Naive B cell (primary cell): Measurements from ENCODE around the gene TRAPPC2L. TPM values are rescaled to one million over a fixed set of nuclear protein-coding genes. Genes with fewer than 3 reads are reported as not detected.

Experiments used
- ATAC-seq, 2 donors: fragments of 150-1000 bp; cut with Tn5 transposase; 2 replicates each; pipeline ENCODE4 v1.10.0; 2021; ENCODE audit warnings: low read depth in 2 of 2, mild to moderate bottlenecking in 2 of 2, moderate library complexity in 2 of 2
- DNase-seq: peaks from one replicate; pipeline ENCODE4 v3.0.0; 2022
- H3K27ac Mint-ChIP-seq, 6 donors: one replicate each; pipeline ENCODE4 v1.8.0; 2020 to 2022; ENCODE audit warnings: mild to moderate bottlenecking in 6 of 6, mixed read lengths in 6 of 6, moderate library complexity in 5 of 6, inconsistent platforms in 2 of 6
- H3K27me3 Mint-ChIP-seq, 3 donors: one replicate each; pipeline ENCODE4 v1.8.0; 2021 to 2022; ENCODE audit warnings: mixed read lengths in 3 of 3, mild to moderate bottlenecking in 1 of 3
- H3K36me3 Mint-ChIP-seq, 2 donors: one replicate each; pipeline ENCODE4 v1.8.0; 2020 to 2022; ENCODE audit warnings: mixed read lengths in 2 of 2, inconsistent platforms in 1 of 2, mild to moderate bottlenecking in 1 of 2
- H3K4me1 Mint-ChIP-seq, 3 donors: one replicate each; pipeline ENCODE4 v1.8.0; 2020 to 2022; ENCODE audit warnings: mixed read lengths in 3 of 3, inconsistent platforms in 1 of 3, mild to moderate bottlenecking in 1 of 3, moderate library complexity in 1 of 3
- H3K4me3 Mint-ChIP-seq, 8 donors: one replicate each; pipeline ENCODE4 v1.8.0; 2020 to 2022; ENCODE audit warnings: mild to moderate bottlenecking in 8 of 8, mixed read lengths in 8 of 8, moderate library complexity in 8 of 8, inconsistent platforms in 2 of 8
- H3K9me3 Mint-ChIP-seq, 7 donors: one replicate each; pipeline ENCODE4 v1.8.0; 2020 to 2022; ENCODE audit warnings: mixed read lengths in 7 of 7, mild to moderate bottlenecking in 5 of 7, inconsistent platforms in 2 of 7, moderate library complexity in 1 of 7
- polyA plus RNA-seq, 6 donors: library from polyadenylated mRNA; unstranded; fragments of 300-500 nt; fragmentation: Illumina TruSeq; gene quantifications; one replicate each; pipeline ENCODE4 v1.2.3, GENCODE V29; 2021; ENCODE audit warnings: low read depth in 6 of 6

The TRAPPC2L gene
- polyA plus RNA-seq, 6 donors from 2014 or later = 87.3 to 100 (median 90.9) TPM

GRCh38 chr16:88838566-88838965 lies 18.4 kb upstream of the TRAPPC2L start:
- no peak for ATAC-seq
- Mint-ChIP-seq H3K4me1 (peaks cover 0 to 6% (median 1%) of the 10 kb centered on the region in 3 donors), H3K4me3 (no peak overlapping the region), H3K36me3 (no peaks in the 10 kb centered on the region), H3K27ac (no peak overlapping the region), H3K9me3 (no peaks in the 10 kb centered on the region), H3K27me3 (no peaks in the 10 kb centered on the region)
- no peak for DNase-seq

GRCh38 chr16:88839026-88839529 lies 17.8 kb upstream of the TRAPPC2L start:
- Mint-ChIP-seq H3K36me3 (no peaks in the 10 kb centered on the region), H3K27me3 (no peaks in the 10 kb centered on the region), H3K4me1 (peaks cover 0 to 6% (median 0%) of the 10 kb centered on the region in 3 donors), H3K27ac (no peak overlapping the region), H3K4me3 (no peak overlapping the region), H3K9me3 (no peaks in the 10 kb centered on the region)
- no peak for ATAC-seq
- no peak for DNase-seq

- DNase-seq = no peak
- H3K27me3 Mint-ChIP-seq = no peaks in the 10 kb centered on the region
- no peaks in the 10 kb centered on the region for H3K9me3 Mint-ChIP-seq
- no peak for ATAC-seq
- no peak overlapping the region for H3K27ac Mint-ChIP-seq
- H3K4me3 Mint-ChIP-seq = no peak overlapping the region
- H3K4me1 Mint-ChIP-seq = peaks cover 0 to 6% (median 0%) of the 10 kb centered on the region in 3 donors
- H3K36me3 Mint-ChIP-seq = no peaks in the 10 kb centered on the region
These were observed 17.0 kb upstream of the TRAPPC2L start for GRCh38 chr16:88839745-88840599.

GRCh38 chr16:88840600-88841215 lies 16.2 kb upstream of the TRAPPC2L start:
- DNase-seq (no peak), ATAC-seq (no peak)
- Mint-ChIP-seq H3K4me1 (peaks cover 0 to 6% (median 0%) of the 10 kb centered on the region in 3 donors), H3K27me3 (no peaks in the 10 kb centered on the region), H3K27ac (no peak overlapping the region), H3K36me3 (no peaks in the 10 kb centered on the region), H3K9me3 (no peaks in the 10 kb centered on the region), H3K4me3 (no peak overlapping the region)

GRCh38 chr16:88841521-88842307 lies 15.2 kb upstream of the TRAPPC2L start:
- DNase-seq = no peak
- no peak overlapping the region for H3K4me3 Mint-ChIP-seq
- no peaks in the 10 kb centered on the region for H3K9me3 Mint-ChIP-seq
- peaks cover 0 to 6% (median 0%) of the 10 kb centered on the region in 3 donors for H3K4me1 Mint-ChIP-seq
- no peaks in the 10 kb centered on the region for H3K27me3 Mint-ChIP-seq
- no peak for ATAC-seq
- no peaks in the 10 kb centered on the region for H3K36me3 Mint-ChIP-seq
- no peak overlapping the region for H3K27ac Mint-ChIP-seq

- Mint-ChIP-seq H3K4me1 (peaks cover 0 to 6% (median 0%) of the 10 kb centered on the region in 3 donors), H3K4me3 (no peak overlapping the region), H3K9me3 (no peaks in the 10 kb centered on the region), H3K27ac (peak overlapping the region in 1 of 6 donors; percentile 69), H3K36me3 (no peaks in the 10 kb centered on the region), H3K27me3 (no peaks in the 10 kb centered on the region)
- DNase-seq (no peak), ATAC-seq (no peak)
These were observed 14.6 kb upstream of the TRAPPC2L start for GRCh38 chr16:88842308-88842756.

- peaks cover 0 to 6% (median 0%) of the 10 kb centered on the region in 3 donors for H3K4me1 Mint-ChIP-seq
- no peak for ATAC-seq
- no peak for DNase-seq
- H3K27me3 Mint-ChIP-seq = no peaks in the 10 kb centered on the region
- H3K9me3 Mint-ChIP-seq = no peaks in the 10 kb centered on the region
- H3K36me3 Mint-ChIP-seq = no peaks in the 10 kb centered on the region
- H3K4me3 Mint-ChIP-seq = no peak overlapping the region
- H3K27ac Mint-ChIP-seq = peak overlapping the region in 2 of 6 donors; percentile 57 to 65
These were observed 14.1 kb upstream of the TRAPPC2L start for GRCh38 chr16:88842806-88843205.

- Mint-ChIP-seq H3K36me3 (no peaks in the 10 kb centered on the region), H3K27ac (peak overlapping the region in 2 of 6 donors; percentile 57 to 65), H3K4me1 (peaks cover 0 to 6% (median 0%) of the 10 kb centered on the region in 3 donors), H3K27me3 (no peaks in the 10 kb centered on the region), H3K9me3 (no peaks in the 10 kb centered on the region), H3K4me3 (peak overlapping the region in 1 of 8 donors; percentile 40)
- ATAC-seq (no peak), DNase-seq (no peak)
These were observed 13.7 kb upstream of the TRAPPC2L start for GRCh38 chr16:88843256-88843655.

- Mint-ChIP-seq H3K9me3 (no peaks in the 10 kb centered on the region), H3K4me3 (no peak overlapping the region), H3K4me1 (peaks cover 0 to 6% (median 0%) of the 10 kb centered on the region in 3 donors), H3K27ac (no peak overlapping the region), H3K27me3 (no peaks in the 10 kb centered on the region), H3K36me3 (no peaks in the 10 kb centered on the region)
- DNase-seq (no peak), ATAC-seq (no peak)
These were observed 12.4 kb upstream of the TRAPPC2L start for GRCh38 chr16:88844419-88845036.

- Mint-ChIP-seq H3K9me3 (no peaks in the 10 kb centered on the region), H3K4me1 (peaks cover 0 to 6% (median 0%) of the 10 kb centered on the region in 3 donors), H3K36me3 (no peaks in the 10 kb centered on the region), H3K27ac (no peak overlapping the region), H3K4me3 (peak overlapping the region in 1 of 8 donors; percentile 42), H3K27me3 (no peaks in the 10 kb centered on the region)
- DNase-seq (no peak), ATAC-seq (no peak)
These were observed 10.8 kb upstream of the TRAPPC2L start for GRCh38 chr16:88846088-88846487.

GRCh38 chr16:88847654-88848053 lies 9.3 kb upstream of the TRAPPC2L start:
- ATAC-seq (no peak), DNase-seq (no peak)
- H3K9me3 Mint-ChIP-seq = no peaks in the 10 kb centered on the region
- no peaks in the 10 kb centered on the region for H3K36me3 Mint-ChIP-seq
- peak overlapping the region in 1 of 6 donors; percentile 72 for H3K27ac Mint-ChIP-seq
- H3K4me1 Mint-ChIP-seq = peaks cover 5 to 8% (median 6%) of the 10 kb centered on the region in 3 donors
- no peak overlapping the region for H3K4me3 Mint-ChIP-seq
- no peaks in the 10 kb centered on the region for H3K27me3 Mint-ChIP-seq

- Mint-ChIP-seq H3K4me1 (peaks cover 0 to 9% (median 7%) of the 10 kb centered on the region in 3 donors), H3K27me3 (no peaks in the 10 kb centered on the region), H3K9me3 (no peaks in the 10 kb centered on the region), H3K36me3 (no peaks in the 10 kb centered on the region), H3K4me3 (no peak overlapping the region), H3K27ac (no peak overlapping the region)
- ATAC-seq = no peak
- no peak for DNase-seq
These were observed 8.4 kb upstream of the TRAPPC2L start for GRCh38 chr16:88848557-88848956.
